A673 (cell line): Measurements from ENCODE around the gene CFLAR.

Experiments used
- EZH2 ChIP-seq: fragments of 200-600 bp; sonication (generic); IDR thresholded peaks from 2 replicates; pipeline ENCODE4 v1.6.1; 2017; ENCODE audit warnings: borderline replicate concordance, low read depth, mild to moderate bottlenecking, mixed read lengths, antibody characterized with exemption, low read length; ENCODE audit not compliant: poor library complexity, severe bottlenecking
- TF ChIP-seq, protein P1 (sequence below): fragments of 300-800, 200-600 bp; sonication (generic); conservative IDR thresholded peaks from 2 replicates; pipeline ENCODE4 v1.5.1; 2017; ENCODE audit warnings: low read depth, mild to moderate bottlenecking, antibody characterized with exemption, low read length, moderate library complexity, mixed read lengths

DNA sequence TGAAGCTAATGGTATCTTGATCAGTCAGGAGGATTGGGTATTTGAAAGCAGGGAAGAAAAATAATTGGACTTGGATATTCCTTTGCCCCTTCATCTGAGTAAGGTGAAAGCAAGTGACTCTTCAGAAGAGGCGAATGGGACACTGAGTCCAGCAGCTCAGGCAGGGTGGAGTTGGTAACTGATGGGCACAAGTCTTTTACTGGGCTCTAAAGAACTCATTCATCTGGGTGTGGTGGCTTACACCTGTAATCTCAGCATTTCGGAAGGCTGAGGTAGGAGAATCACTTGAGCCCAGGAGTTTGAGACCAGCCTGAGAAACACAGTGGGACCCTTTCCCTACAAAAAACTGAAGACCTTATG lies 11.2 kb downstream of the CFLAR start:
- TF ChIP-seq, protein P1, sequence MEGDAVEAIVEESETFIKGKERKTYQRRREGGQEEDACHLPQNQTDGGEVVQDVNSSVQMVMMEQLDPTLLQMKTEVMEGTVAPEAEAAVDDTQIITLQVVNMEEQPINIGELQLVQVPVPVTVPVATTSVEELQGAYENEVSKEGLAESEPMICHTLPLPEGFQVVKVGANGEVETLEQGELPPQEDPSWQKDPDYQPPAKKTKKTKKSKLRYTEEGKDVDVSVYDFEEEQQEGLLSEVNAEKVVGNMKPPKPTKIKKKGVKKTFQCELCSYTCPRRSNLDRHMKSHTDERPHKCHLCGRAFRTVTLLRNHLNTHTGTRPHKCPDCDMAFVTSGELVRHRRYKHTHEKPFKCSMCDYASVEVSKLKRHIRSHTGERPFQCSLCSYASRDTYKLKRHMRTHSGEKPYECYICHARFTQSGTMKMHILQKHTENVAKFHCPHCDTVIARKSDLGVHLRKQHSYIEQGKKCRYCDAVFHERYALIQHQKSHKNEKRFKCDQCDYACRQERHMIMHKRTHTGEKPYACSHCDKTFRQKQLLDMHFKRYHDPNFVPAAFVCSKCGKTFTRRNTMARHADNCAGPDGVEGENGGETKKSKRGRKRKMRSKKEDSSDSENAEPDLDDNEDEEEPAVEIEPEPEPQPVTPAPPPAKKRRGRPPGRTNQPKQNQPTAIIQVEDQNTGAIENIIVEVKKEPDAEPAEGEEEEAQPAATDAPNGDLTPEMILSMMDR = no peak
- TF ChIP-seq EZH2 = no peak
